Astrocyte of the spinal cord (primary cell): ENCODE measurements around the gene TAS2R46.
"Not testable (repeated sequence)": the region's sequence is repeated elsewhere in the genome, so short reads cannot be mapped to it uniquely, and the experiment has no call there.

Source experiments
- DNase-seq: peaks from one replicate; pipeline ENCODE4 v3.0.0; 2011; ENCODE audit warnings: low read depth, low spot score
- H3K4me3 ChIP-seq: 2 replicates; pipeline ENCODE4 v1.5.1; 2011; ENCODE audit warnings: low read depth, mild to moderate bottlenecking, low read length, moderate library complexity
- in situ Hi-C: cut with HindIII; loops from 2 replicates; pipeline ENCODE4 v1.10.0; 2017; ENCODE audit warnings: low sequenced_read_pairs
- TF ChIP-seq, protein P1 (sequence below): IDR thresholded peaks from 2 replicates; pipeline ENCODE4 v1.5.1; 2012; ENCODE audit warnings: low read depth, mild to moderate bottlenecking, low read length, inconsistent platforms

The TAS2R46 gene

DNA sequence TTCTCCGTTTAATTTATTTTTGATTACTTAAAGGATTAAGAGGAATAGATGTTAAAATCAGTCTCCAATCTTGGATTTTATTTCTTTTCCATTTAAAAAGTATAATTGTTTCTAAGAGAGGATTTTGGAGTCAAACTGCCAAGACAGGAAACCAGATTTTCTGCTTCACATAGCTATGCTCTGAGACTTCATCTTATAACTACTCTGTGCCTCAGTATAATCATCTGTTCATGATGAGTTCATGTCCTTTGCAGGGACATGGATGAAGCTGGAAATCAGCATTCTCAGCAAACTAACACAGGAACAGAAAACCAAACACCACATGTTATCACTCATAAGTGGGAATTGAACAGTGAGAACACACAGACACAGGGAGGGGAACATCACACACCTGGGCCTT lies 21.9 kb downstream of the TAS2R46 start:
- DNase-seq: no peak
- in situ Hi-C loops: no loop called here
- TF ChIP-seq, protein P1, sequence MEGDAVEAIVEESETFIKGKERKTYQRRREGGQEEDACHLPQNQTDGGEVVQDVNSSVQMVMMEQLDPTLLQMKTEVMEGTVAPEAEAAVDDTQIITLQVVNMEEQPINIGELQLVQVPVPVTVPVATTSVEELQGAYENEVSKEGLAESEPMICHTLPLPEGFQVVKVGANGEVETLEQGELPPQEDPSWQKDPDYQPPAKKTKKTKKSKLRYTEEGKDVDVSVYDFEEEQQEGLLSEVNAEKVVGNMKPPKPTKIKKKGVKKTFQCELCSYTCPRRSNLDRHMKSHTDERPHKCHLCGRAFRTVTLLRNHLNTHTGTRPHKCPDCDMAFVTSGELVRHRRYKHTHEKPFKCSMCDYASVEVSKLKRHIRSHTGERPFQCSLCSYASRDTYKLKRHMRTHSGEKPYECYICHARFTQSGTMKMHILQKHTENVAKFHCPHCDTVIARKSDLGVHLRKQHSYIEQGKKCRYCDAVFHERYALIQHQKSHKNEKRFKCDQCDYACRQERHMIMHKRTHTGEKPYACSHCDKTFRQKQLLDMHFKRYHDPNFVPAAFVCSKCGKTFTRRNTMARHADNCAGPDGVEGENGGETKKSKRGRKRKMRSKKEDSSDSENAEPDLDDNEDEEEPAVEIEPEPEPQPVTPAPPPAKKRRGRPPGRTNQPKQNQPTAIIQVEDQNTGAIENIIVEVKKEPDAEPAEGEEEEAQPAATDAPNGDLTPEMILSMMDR: no peak
- no peak overlapping the region for H3K4me3 ChIP-seq

DNA sequence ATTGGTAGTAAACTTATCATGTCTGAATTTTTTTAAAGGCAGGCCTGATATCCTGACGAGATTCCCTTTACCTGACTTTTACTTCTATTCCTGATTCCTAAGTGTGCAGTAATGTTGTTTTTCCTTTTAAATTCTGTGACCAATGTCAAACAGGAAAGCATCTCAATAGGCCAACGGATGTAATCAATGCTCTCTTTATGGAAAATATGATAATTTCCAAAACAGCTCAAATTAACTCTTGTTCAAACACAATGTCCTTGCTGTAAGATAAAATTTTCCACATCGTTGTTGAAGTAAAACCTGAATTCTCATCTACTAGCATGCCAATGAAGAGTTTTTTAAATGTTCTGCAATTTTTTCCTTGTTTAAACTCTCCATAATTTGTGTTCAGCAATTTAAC lies 22.9 kb downstream of the TAS2R46 start:
- no peak for DNase-seq
- in situ Hi-C loops: no loop called here
- TF ChIP-seq, protein P1: no peak
- H3K4me3 ChIP-seq: no peak overlapping the region

DNA sequence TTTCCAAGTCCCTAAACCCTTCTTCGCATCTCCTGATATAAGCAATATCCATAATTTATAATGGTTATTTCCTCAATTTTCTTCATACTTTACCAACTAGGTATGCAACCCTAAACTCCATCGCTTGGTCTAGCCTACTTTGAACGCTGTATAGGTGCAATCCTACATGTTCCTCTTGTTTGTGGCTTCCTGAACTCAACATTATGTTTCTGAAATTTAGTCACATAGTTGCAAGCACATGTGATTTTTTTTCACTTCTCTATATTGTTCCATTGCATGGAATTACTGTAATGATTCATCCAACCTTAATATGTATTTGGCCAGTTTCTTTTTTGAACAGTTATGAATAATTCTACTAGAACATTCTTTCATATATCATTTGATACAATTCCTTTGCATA lies 28.1 kb downstream of the TAS2R46 start:
- H3K4me3 ChIP-seq, DNase-seq, in situ Hi-C loops: not testable (repeated sequence)

DNA sequence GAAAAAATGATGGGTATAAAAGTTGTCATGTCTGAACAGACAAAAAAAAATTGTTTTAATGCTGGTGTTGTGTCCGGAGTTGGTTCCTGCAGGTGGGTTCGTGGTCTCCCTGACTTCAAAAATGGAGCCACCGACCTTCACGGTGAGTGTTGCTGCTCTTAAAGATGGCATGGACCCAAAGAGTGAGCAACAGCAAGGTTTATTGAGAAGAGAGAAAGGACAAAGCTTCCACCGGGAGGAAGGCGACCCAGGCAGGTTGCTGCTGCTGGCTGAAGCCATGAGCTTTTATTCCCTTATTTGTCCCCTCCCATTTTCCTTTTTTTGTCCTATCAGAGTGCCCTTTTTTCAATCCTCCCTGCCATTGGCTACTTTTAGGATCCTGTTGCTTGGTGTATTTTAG lies 30.8 kb downstream of the TAS2R46 start, which contains the start of gene TAS2R31:
TAS2R31 (minus strand) TSS at position 101 of the 400 bp plus-strand sequence; CDS start at position 29, 72 bp downstream.
- TF ChIP-seq, protein P1: no peak
- in situ Hi-C loops: no loop called here

DNA sequence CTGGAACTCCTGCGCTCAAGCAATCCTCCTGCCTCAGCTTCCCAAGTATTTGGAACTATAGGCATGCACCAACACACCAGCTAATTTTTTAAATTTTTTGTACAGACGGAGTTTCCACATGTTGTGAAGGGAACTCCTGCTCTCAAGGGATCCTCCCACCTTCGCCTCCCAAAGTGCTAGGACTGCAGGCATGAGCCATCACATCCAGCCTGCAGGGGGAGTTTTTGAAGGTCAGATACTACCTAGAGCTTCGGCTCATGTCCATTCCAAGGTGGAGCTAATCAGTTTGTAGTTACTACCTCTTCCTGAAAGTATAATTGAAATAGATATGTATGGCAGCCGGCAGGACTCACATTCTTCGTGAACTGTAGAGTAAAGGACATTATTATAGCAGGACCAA lies 36.0 kb downstream of the TAS2R46 start:
- in situ Hi-C loops: no loop called here
- TF ChIP-seq, protein P1: no peak
- no peak for DNase-seq
- H3K4me3 ChIP-seq: no peak overlapping the region

More for the DNA sequence above, 30.8 kb downstream of the TAS2R46 start, which contains the start of gene TAS2R31:
- H3K4me3 ChIP-seq: no peak within 1 kb of the TSS
- no peak for DNase-seq

DNA sequence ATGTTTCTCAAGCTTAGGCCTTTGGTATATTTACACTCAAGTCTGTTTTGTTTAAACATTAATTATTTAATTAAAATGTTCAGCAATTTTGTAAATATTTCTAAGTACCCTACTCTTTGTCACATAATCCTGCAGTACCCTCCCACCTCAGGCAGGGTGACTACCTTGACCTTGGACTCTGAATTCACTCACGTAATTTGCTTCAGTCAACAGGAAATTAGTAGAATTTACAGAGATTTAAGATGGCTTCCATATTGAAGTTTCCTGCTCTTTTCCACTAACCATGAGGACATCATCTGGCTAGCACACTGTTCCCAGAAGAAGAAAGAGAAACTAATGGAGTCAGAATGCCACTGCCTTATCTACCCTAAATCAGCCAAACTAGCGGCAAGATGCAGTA lies 38.7 kb downstream of the TAS2R46 start:
- H3K4me3 ChIP-seq: no peak overlapping the region
- TF ChIP-seq, protein P1: no peak
- DNase-seq: no peak
- in situ Hi-C loops: no loop called here

DNA sequence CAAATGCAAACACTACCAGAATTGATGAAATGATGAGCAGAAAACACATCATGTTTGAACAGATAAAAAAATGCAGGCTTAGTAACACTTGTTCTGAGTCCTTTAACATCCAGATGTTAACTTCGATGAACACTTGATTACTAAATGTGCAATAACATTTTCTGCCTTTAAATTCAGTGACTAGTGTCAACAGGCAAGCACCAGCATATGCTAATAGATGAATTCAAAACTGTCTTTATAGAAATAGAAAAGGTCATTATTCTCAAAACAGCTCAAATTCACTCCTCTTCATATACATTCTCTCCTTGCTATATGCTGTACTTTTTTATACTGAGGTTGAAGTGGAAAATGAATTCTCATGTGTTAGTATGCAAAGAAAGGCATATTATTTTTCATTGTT lies 39.6 kb downstream of the TAS2R46 start, which contains the start of gene TAS2R19:
TAS2R19 (minus strand) TSS at position 101 of the 400 bp plus-strand sequence; CDS start at position 52, 49 bp downstream.
- in situ Hi-C loops: no loop called here
- no peak within 1 kb of the TSS for H3K4me3 ChIP-seq
- DNase-seq: no peak
- TF ChIP-seq, protein P1: no peak
